Common myeloid progenitor, CD34-positive (primary cell): Measurements from ENCODE around the gene SETMAR.

Experiments
- CTCF ChIA-PET: fragments of 350-600 bp; sonication (Branson Sonifier 250); formaldehyde crosslinking; loops from one replicate; lab custom pipeline; 2021; ENCODE audit warnings: antibody characterized with exemption; lab: Charles Lee
- POLR2A ChIA-PET: fragments of 350-600 bp; sonication (Branson Sonifier 250); formaldehyde crosslinking; loops from one replicate; lab custom pipeline; 2021; ENCODE audit warnings: antibody characterized with exemption; lab: Charles Lee
- DNase-seq, 3 donors: peaks; one replicate each; pipeline versions ENCODE4 v3.0.0 to v3.0.0-alpha.2; 2013
- H3K27ac ChIP-seq, 2 experiments: 1 replicate in 1 of 2; 2 replicates in 1 of 2; pipeline ENCODE4 v1.7.0; 2013; ENCODE audit warnings: inconsistent platforms in 2 of 2, low read length in 2 of 2, mild to moderate bottlenecking in 2 of 2, low read depth in 1 of 2, moderate library complexity in 1 of 2; ENCODE audit not compliant: severe bottlenecking in 2 of 2, insufficient read depth in 1 of 2, poor library complexity in 1 of 2
- H3K27me3 ChIP-seq, 5 experiments: replicated peaks in 2 of 5; 1 replicate in 3 of 5; 2 replicates in 2 of 5; pipeline versions ENCODE4 v1.6.1 to v1.7.0; 2013; ENCODE audit warnings: low read length in 4 of 5, mild to moderate bottlenecking in 2 of 5, moderate library complexity in 2 of 5, inconsistent platforms in 1 of 5; ENCODE audit not compliant: insufficient read depth in 5 of 5, control insufficient read depth in 4 of 5
- H3K36me3 ChIP-seq, 4 experiments: 1 replicate in 2 of 4; 2 replicates in 2 of 4; pipeline versions ENCODE4 v1.6.1 to v1.7.0; 2013; ENCODE audit warnings: low read length in 3 of 4, control low read depth in 1 of 4, mild to moderate bottlenecking in 1 of 4; ENCODE audit not compliant: control insufficient read depth in 4 of 4, insufficient read depth in 4 of 4
- H3K4me1 ChIP-seq, 4 experiments: 1 replicate in 3 of 4; 2 replicates in 1 of 4; pipeline versions ENCODE4 v1.6.1 to v1.7.1; 2013; ENCODE audit warnings: low read length in 3 of 4, mild to moderate bottlenecking in 3 of 4, control low read depth in 1 of 4, inconsistent platforms in 1 of 4, moderate library complexity in 1 of 4; ENCODE audit not compliant: control insufficient read depth in 4 of 4, insufficient read depth in 4 of 4; ENCODE audit errors: control extremely low read depth in 1 of 4
- H3K4me3 ChIP-seq, 7 experiments: 1 replicate in 4 of 7; 2 replicates in 3 of 7; pipeline versions ENCODE4 v1.5.1 to v1.7.0; 2013; ENCODE audit warnings: mild to moderate bottlenecking in 7 of 7, low read length in 6 of 7, moderate library complexity in 6 of 7, inconsistent platforms in 2 of 7, low read depth in 2 of 7, control low read depth in 1 of 7; ENCODE audit not compliant: insufficient read depth in 4 of 7, control insufficient read depth in 1 of 7; ENCODE audit errors: extremely low read depth in 1 of 7
- H3K9me3 ChIP-seq, 5 experiments: 1 replicate in 4 of 5; 2 replicates in 1 of 5; pipeline versions ENCODE4 v1.6.1 to v1.7.1; 2013; ENCODE audit warnings: low read length in 4 of 5, mild to moderate bottlenecking in 2 of 5, inconsistent platforms in 1 of 5, low read depth in 1 of 5, moderate library complexity in 1 of 5; ENCODE audit not compliant: control insufficient read depth in 4 of 5, insufficient read depth in 2 of 5; ENCODE audit errors: control extremely low read depth in 1 of 5
- WGBS: methylation state at CpG from one replicate; pipeline ENCODE4 v1.1.5; 2013; ENCODE audit not compliant: insufficient coverage; 5-methylcytosine and 5-hydroxymethylcytosine counted together

The SETMAR gene

DNA sequence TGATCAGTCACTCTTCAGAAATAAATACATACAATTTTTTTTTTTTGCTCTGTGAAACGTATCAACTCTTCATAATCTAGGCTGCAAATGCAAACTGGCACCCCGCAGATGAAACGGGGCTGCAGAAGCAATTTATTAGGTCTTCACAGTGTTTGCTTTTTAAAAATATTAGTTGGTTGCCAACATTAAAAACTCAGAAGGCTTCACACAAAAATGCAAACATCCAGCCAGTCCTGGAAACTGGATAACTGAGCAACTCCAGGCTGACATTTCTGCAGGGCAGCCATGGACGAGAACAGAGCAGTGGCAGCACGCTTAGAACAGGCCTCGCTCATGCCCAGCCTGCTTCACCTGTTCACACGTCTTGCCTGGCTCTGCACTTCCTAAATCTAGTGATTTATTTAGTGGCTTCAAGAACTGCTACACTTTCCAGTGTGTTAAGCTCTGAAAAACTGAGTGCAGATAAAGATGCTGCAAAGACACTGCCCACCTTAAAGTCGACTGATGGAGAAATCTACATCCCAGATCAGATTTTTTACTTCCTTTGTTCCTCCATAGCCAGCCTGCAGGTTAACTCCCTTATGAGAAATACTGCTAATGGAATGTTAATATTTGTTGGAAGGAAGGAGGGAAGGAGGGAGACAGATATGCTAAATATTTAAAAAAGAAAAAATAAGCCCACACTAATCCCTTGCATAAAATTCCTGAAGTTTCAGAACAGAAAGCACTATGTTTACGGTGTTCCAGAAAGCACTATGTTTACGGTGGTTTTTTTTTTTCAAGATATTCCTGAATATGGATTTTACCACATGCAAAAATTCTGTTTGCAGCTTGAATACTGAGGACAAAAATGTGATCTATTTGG is 53.6 kb downstream of the SETMAR start:
- WGBS = 77% methylated on average over 5 of the region's 10 CpGs
- Histone ChIP-seq H3K36me3 (peaks cover 0 to 6% (median 5%) of the 10 kb centered on the region in 4 experiments), H3K27ac (no peak overlapping the region), H3K4me1 (peaks cover under 1 to 11% (median 10%) of the 10 kb centered on the region in 4 experiments), H3K9me3 (no peaks in the 10 kb centered on the region), H3K27me3 (no peaks in the 10 kb centered on the region), H3K4me3 (no peak overlapping the region)
- CTCF ChIA-PET = interaction anchor here (1.1 to 1.5 kb wide), 3 partner anchors 12 to 277 kb away, joined by 3 to 4 read pairs (median 4); no protein-coding TSS in a partner anchor
- POLR2A ChIA-PET = no interaction called here
- no peak for DNase-seq

- H3K9me3 ChIP-seq = no peaks in the 10 kb centered on the region
- WGBS = no CpG with 5 or more reads among the region's 4 CpGs
- H3K4me1 ChIP-seq = peaks cover 0 to 10% (median 8%) of the 10 kb centered on the region in 4 experiments
- no peak overlapping the region for H3K27ac ChIP-seq
- no peak for DNase-seq
- H3K4me3 ChIP-seq = no peak overlapping the region
- ChIA-PET CTCF (interaction anchor here (0.9 to 1.5 kb wide), 2 partner anchors 9 to 63 kb away, joined by 3 to 4 read pairs; no protein-coding TSS in a partner anchor), POLR2A (no interaction called here)
- peaks cover 0 to 12% (median 7%) of the 10 kb centered on the region in 4 experiments for H3K36me3 ChIP-seq
- no peaks in the 10 kb centered on the region for H3K27me3 ChIP-seq
Observed at GRCh38 chr3:4358273-4358672, 55.1 kb downstream of the SETMAR start.

DNA sequence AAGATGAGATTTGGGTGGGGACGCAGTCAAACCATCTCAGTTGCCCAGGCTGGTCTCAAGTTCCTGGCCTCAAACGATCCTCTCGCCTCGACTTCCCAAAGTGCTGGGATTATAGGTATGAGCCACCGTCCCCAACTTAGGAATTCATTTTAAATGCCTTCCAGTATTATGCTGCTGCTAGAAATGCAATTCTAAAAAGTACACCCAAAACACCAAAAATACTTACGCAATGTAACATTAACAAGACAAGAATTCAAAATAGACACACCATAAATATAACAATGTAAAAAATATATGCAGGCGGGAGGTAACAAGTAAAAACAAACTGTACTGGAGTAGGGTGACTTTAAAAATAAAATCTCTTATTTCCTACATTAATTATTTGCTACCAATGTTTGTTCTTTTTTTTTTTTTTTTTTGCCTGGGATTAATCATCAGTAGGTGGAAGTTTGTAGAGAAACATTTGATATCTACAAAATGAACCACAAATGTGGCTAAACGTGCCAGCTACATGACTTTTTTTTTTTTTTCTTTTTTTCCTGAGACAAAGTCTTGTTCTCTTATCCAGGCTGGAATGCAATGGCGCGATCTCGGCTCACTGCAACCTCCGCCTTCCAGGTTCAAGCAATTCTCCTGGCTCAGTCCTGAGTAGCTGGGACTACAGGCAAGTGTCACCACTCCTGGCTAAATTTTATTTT is 56.8 kb downstream of the SETMAR start:
- peaks cover 0 to 12% (median 7%) of the 10 kb centered on the region in 4 experiments for H3K36me3 ChIP-seq
- 86% methylated on average over 9 of the region's 12 CpGs for WGBS
- H3K4me3 ChIP-seq = no peak overlapping the region
- H3K27ac ChIP-seq = no peak overlapping the region
- ChIA-PET POLR2A (no interaction called here), CTCF (interaction anchor here (0.6 to 1.3 kb wide), 2 partner anchors 14 to 531 kb away, joined by 3 read pairs; no protein-coding TSS in a partner anchor)
- peaks cover 0 to 10% (median 8%) of the 10 kb centered on the region in 4 experiments for H3K4me1 ChIP-seq
- no peaks in the 10 kb centered on the region for H3K27me3 ChIP-seq
- H3K9me3 ChIP-seq = no peaks in the 10 kb centered on the region
- no peak for DNase-seq

GRCh38 chr3:4360817-4361216 is 57.6 kb downstream of the SETMAR start:
- POLR2A ChIA-PET = interaction anchor here (0.6 kb wide), 1 partner anchor 63 kb away, joined by 7 read pairs; no protein-coding TSS in a partner anchor
- H3K36me3 ChIP-seq = peaks cover 0 to 12% (median 7%) of the 10 kb centered on the region in 4 experiments
- 94% methylated on average over 3 of the region's 6 CpGs for WGBS

DNA sequence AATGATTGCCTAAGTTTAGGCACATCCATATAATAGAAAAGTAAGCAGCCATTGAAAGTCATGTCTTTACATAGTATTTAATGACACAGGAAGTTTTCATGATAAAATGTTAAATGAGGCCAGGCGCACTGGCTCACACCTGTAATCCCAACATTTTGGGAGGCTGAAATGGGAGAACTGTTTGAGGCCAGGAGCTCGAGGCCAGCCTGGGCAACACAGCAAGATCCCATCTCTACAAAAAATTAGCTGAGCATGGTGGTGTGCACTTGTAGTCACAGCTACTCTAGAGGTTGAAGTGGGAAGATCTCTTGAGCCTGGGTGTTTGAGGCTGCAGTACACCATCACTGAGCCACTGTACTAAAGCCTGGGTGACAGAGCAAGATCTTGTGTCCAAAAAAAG is 59.4 kb downstream of the SETMAR start:
- Histone ChIP-seq H3K36me3 (peaks cover 0 to 12% (median 7%) of the 10 kb centered on the region in 4 experiments), H3K4me1 (no peaks in the 10 kb centered on the region), H3K27ac (no peak overlapping the region), H3K4me3 (no peak overlapping the region), H3K9me3 (no peaks in the 10 kb centered on the region), H3K27me3 (no peaks in the 10 kb centered on the region)
- CTCF ChIA-PET = interaction anchor here (0.7 to 2.4 kb wide), 3 partner anchors 9 to 58 kb away, joined by 3 to 14 read pairs (median 3); no protein-coding TSS in a partner anchor
- DNase-seq = no peak
- 100% methylated on average over 1 of the region's 2 CpGs for WGBS
- POLR2A ChIA-PET = no interaction called here

More at GRCh38 chr3:4360817-4361216, 57.6 kb downstream of the SETMAR start:
- CTCF ChIA-PET = interaction anchor here (1.3 to 2.4 kb wide), 2 partner anchors 10 to 13 kb away, joined by 3 to 14 read pairs; no protein-coding TSS in a partner anchor
- H3K4me3 ChIP-seq = no peak overlapping the region
- no peaks in the 10 kb centered on the region for H3K27me3 ChIP-seq
- H3K27ac ChIP-seq = no peak overlapping the region
- no peaks in the 10 kb centered on the region for H3K9me3 ChIP-seq
- peaks cover 0 to 5% (median 2%) of the 10 kb centered on the region in 4 experiments for H3K4me1 ChIP-seq
- no peak for DNase-seq
